Ascending aorta (tissue), 2 donors: ENCODE measurements around the gene AUTS2. TPM values are rescaled to one million over a fixed set of nuclear protein-coding genes. Genes with fewer than 3 reads are reported as not detected.

ENCODE experiments used
- DNase-seq, 2 donors: peaks; one replicate each; pipeline ENCODE4 v3.0.0-alpha.2; 2019; ENCODE audit warnings: low spot score in 2 of 2
- H3K27ac ChIP-seq, 2 donors: fragments of 200-600 bp; sonication (generic); one replicate each; pipeline ENCODE4 v1.5.1; 2016 to 2017; ENCODE audit warnings: mild to moderate bottlenecking in 1 of 2
- H3K27me3 ChIP-seq: fragments of 200-600 bp; sonication (generic); one replicate; pipeline ENCODE4 v1.5.1; 2017
- H3K36me3 ChIP-seq, 2 donors: fragments of 200-600 bp; sonication (generic); one replicate each; pipeline ENCODE4 v1.5.1; 2016
- H3K4me1 ChIP-seq, 2 donors: fragments of 200-600 bp; sonication (generic); one replicate each; pipeline ENCODE4 v1.5.1; 2016 to 2017; ENCODE audit warnings: mild to moderate bottlenecking in 1 of 2
- H3K4me3 ChIP-seq, 2 donors: fragments of 200-600 bp; sonication (generic); one replicate each; pipeline ENCODE4 v1.5.1; 2016 to 2017; ENCODE audit warnings: mild to moderate bottlenecking in 1 of 2
- H3K9me3 ChIP-seq, 2 donors: fragments of 200-600 bp; sonication (generic); one replicate each; pipeline ENCODE4 v1.5.1; 2016
- intact Hi-C: fragments of 100-400 bp; cut with DNase I; formaldehyde crosslinking; loops from one replicate; pipeline ENCODE4 v1.15.1; 2023
- total RNA-seq: library from RNA; depleted of rRNA; stranded (reverse); fragments of >200 nt; gene quantifications from one replicate; pipeline ENCODE4 v1.1.0, GENCODE V29; 2016
- TF ChIP-seq, protein P1 (sequence below), 3 experiments: fragments of 200-600 bp in 2 of 3; fragments of 450-650 bp in 1 of 3; sonication (generic) in 2 of 3; IDR thresholded peaks; one replicate each; pipeline ENCODE4 v1.5.1; 2016 to 2019; ENCODE audit warnings: antibody characterized with exemption in 3 of 3, mild to moderate bottlenecking in 1 of 3, moderate library complexity in 1 of 3

Gene AUTS2
- total RNA-seq, 1 donor from 2014 or later = 90.4 TPM

DNA sequence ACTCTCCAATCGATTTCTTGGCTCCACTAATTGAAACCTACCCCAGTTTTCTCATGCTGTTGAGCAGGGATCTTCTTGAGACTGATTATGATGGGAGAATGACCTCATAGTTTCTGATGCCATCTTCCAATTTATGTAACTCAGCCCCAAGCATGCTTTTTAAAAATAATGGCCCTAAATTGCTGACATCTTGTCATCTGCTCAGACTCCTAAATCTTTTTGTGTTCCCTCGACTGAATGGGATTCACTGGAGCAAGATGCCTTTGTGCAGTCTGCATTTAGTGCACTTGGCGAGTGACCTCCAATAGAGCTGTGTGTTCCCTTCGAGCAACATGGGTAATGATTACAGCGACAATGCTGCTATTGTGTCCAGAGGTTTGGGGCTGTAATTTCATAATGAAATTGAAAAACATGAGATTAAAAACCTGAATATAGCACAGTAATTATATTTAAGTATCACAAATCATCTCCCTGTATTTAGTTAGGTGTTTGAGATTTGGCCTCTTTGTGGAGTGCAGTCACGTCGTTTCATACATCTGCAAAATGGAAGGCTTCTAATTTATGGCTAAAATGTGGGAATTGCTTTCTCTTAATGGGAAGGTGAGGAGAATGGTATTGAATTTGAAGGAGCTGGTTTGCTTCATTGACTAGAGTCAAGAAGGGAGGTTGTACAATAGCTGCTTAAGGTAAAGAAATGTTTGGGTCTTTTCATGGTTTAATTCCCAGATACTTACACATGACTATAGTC, 192.9 kb downstream of the AUTS2 start:
- H3K36me3 ChIP-seq = no peaks in the 10 kb centered on the region
- H3K4me3 ChIP-seq = no peak overlapping the region
- no peaks in the 10 kb centered on the region for H3K4me1 ChIP-seq
- H3K27ac ChIP-seq = no peak overlapping the region
- no peaks in the 10 kb centered on the region for H3K27me3 ChIP-seq
- no peaks in the 10 kb centered on the region for H3K9me3 ChIP-seq
- no peak for DNase-seq
- intact Hi-C loops = no loop called here
- TF ChIP-seq, protein P1, sequence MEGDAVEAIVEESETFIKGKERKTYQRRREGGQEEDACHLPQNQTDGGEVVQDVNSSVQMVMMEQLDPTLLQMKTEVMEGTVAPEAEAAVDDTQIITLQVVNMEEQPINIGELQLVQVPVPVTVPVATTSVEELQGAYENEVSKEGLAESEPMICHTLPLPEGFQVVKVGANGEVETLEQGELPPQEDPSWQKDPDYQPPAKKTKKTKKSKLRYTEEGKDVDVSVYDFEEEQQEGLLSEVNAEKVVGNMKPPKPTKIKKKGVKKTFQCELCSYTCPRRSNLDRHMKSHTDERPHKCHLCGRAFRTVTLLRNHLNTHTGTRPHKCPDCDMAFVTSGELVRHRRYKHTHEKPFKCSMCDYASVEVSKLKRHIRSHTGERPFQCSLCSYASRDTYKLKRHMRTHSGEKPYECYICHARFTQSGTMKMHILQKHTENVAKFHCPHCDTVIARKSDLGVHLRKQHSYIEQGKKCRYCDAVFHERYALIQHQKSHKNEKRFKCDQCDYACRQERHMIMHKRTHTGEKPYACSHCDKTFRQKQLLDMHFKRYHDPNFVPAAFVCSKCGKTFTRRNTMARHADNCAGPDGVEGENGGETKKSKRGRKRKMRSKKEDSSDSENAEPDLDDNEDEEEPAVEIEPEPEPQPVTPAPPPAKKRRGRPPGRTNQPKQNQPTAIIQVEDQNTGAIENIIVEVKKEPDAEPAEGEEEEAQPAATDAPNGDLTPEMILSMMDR (IDR thresholded peaks at IDR 0.05) = no peak

DNA sequence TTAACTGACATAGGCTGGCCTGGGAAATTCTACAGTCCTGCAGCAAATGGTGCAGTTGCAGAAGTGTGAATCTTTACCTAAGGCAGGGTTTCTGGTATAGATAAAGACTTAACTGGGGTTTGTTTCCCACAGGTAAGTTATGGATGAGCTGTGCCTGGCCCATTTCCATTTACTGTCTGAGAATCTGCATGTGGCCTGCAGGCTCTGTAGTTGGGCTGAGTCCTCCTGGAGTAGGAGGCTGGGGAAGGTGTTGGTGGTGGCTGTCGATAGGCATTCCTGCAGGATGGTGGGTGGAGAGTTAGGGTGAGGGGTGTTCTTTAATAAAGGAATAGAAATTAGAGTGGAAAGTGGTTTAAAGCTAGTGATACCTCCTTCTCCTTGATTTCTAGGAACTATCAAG, 193.5 kb downstream of the AUTS2 start:
- DNase-seq = no peak
- Histone ChIP-seq H3K4me1 (no peaks in the 10 kb centered on the region), H3K9me3 (no peaks in the 10 kb centered on the region), H3K36me3 (no peaks in the 10 kb centered on the region), H3K4me3 (no peak overlapping the region), H3K27me3 (no peaks in the 10 kb centered on the region), H3K27ac (no peak overlapping the region)
- intact Hi-C loops = no loop called here
- TF ChIP-seq, protein P1 (IDR thresholded peaks at IDR 0.05) = no peak

DNA sequence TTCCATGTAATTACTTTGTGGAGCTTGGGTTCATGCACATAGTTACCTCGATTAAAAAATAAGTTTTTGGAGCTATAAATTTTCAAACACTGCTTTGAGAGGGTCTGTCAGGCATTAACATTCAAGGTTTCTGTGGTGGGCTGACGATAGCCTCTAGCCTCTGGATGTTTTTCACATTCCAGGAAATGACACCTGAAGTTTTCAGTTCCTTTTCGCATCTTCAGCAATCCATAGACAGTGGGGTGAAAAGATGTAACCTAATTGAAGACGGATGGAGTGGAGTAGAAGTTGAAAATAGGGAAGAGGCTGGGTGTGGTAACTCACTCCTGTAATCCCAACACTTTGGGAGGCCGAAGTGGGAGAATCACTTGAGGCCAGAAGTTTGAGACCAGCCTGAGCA, 197.7 kb downstream of the AUTS2 start:
- DNase-seq = no peak
- intact Hi-C loops = no loop called here
- Histone ChIP-seq H3K9me3 (no peaks in the 10 kb centered on the region), H3K4me3 (no peak overlapping the region), H3K4me1 (no peaks in the 10 kb centered on the region), H3K27ac (no peak overlapping the region), H3K27me3 (no peaks in the 10 kb centered on the region), H3K36me3 (no peaks in the 10 kb centered on the region)
- TF ChIP-seq, protein P1 (IDR thresholded peaks at IDR 0.05) = no peak

DNA sequence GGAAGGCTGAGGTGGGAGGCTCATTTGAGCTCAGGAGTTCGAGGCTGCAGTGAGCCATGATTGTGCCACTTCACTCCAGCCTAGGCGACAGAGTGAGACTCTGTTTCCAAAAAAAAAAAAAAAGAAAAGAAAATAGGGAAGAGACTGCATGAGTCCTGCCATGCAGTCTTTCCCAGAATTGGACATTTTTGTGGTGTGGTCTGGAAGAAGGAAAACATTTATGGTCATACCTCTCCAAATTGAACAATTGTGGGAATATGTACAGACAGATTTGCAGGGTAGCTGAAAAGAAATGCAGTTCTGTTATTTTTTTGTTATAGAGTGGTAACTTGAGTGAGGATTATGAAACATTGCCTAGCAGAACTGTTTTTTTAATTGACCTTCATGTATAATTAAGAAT, 198.1 kb downstream of the AUTS2 start:
- intact Hi-C loops = no loop called here
- Histone ChIP-seq H3K36me3 (no peaks in the 10 kb centered on the region), H3K27ac (no peak overlapping the region), H3K4me1 (no peaks in the 10 kb centered on the region), H3K9me3 (no peaks in the 10 kb centered on the region), H3K4me3 (no peak overlapping the region), H3K27me3 (no peaks in the 10 kb centered on the region)
- DNase-seq = no peak
- TF ChIP-seq, protein P1 (IDR thresholded peaks at IDR 0.05) = no peak

DNA sequence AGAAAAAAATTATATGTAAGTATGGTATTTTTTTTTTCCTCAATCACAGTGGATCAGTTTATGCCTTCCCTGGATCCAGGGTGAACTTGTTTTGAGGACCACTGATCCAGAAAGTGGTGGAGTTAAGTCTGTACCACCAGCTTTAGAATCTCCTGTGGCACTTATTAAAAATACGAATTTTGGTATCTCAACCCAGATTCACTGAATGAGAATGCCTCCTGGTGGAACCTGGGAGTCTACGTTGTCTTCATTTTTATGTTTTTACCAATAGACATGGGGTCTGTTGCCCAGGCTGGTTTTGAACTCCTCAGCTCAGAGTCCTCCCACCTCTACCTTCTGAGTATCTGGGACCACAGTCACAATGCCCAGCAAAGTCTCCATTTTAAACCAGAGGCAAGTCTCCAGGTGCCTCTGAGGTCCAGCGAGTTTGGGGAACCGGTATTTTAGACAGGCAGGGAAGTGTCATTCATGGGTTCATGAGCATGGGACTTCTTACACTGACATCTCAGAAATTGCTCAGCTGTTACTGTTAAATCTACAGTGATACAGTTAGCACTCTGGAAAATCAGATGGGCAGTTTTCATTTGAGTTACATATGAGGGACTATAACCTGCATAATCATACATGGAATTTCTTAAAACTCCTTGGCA, 200.9 kb downstream of the AUTS2 start:
- Histone ChIP-seq H3K4me1 (no peaks in the 10 kb centered on the region), H3K9me3 (no peaks in the 10 kb centered on the region), H3K36me3 (no peaks in the 10 kb centered on the region), H3K4me3 (no peak overlapping the region), H3K27me3 (no peaks in the 10 kb centered on the region), H3K27ac (no peak overlapping the region)
- DNase-seq = no peak
- intact Hi-C loops = no loop called here
- TF ChIP-seq, protein P1 (IDR thresholded peaks at IDR 0.05) = no peak
